GM19043 (cell line): Measurements from ENCODE around the gene TRNP1.
"Not testable (repeated sequence)": the region's sequence is repeated elsewhere in the genome, so short reads cannot be mapped to it uniquely, and the experiment has no call there.

Experiments
- ATAC-seq: cut with Tn5 transposase; IDR thresholded peaks from one replicate; pipeline ENCODE4 v1.9.1; 2021; ENCODE audit warnings: low read depth; ENCODE audit not compliant: unreplicated experiment

Gene TRNP1

GRCh38 chr1:26971590-26971989, 21.9 kb upstream of the TRNP1 start:
- ATAC-seq, result no peak

DNA sequence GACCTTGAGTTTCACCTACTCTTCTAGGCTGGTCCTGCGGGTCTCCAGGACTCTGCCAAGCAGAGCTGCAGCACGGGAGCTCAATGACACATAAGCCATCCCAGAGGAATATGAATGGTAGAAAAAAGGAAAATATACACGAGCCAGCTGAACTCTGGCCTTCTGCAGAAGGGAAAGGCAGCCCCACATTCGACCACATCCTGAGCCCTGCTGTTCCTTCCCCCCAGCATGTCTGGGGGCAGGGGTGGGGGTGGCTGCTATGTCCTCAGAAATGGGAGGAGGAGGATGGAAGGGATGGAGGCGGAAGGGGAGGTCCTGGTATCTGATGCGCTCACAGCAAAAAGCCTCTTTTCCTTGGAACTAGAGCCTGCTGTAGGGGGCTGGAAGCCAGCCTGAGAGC, 21.1 kb upstream of the TRNP1 start:
- no peak for ATAC-seq

GRCh38 chr1:26972821-26973220, 20.7 kb upstream of the TRNP1 start:
- ATAC-seq, result no peak

GRCh38 chr1:26976621-26977510, 16.6 kb upstream of the TRNP1 start:
- ATAC-seq, result no peak

- no peak for ATAC-seq
Measured at GRCh38 chr1:26978901-26979300, 14.6 kb upstream of the TRNP1 start.

DNA sequence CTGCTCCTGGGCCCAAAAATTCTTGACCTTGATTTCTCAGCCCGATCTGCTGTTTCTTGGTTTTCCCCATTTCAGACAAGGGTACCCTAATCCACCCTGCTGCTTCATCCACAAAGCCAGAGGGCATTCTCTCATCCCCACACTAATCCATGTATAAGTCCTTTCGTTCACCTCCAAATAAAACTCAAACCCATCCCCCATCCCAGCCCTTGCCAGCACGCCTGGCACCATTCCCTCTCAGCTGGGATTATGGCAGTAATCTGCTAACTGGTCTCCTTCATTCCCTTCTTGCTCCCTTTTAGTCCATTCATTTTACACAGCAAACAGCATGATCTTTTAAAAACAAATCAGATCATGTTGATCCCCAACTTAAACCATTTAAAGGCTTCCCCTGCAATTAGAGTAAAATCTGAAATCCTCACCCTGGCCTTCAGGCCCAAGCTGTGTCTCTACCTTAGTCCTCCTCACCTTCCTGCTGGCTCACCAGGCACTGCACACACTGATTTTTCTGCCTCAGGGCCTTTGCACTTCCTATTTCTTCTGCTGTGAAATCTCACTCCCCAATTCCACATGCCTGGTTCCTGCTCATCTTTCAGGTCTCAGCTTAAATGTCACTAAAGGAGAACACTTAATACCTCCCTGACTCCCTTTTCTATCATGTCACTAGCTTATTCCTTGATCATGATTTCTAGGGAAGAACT, 12.2 kb upstream of the TRNP1 start:
- ATAC-seq, result no peak

DNA sequence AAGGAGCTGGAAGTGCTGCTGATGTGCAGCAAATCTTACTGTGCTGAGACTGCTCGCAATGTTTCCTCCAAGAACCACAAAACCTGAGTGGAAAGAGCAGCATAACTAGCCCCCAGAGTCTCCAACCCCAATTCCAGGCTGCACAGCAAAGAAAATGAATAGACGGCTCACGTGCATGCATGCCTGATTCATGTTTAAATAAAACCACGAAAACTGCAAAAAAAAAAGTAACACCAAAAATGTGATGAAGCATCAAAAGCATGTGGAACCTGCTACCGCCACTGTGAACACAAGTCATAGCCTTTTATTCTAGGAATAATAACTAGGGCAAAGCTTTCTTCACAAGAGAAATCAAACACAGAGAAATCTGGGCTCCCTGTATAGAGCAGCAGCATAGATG, 9.6 kb upstream of the TRNP1 start:
- ATAC-seq, result no peak

- ATAC-seq, result no peak
Measured at GRCh38 chr1:26984291-26984690, 9.2 kb upstream of the TRNP1 start.

DNA sequence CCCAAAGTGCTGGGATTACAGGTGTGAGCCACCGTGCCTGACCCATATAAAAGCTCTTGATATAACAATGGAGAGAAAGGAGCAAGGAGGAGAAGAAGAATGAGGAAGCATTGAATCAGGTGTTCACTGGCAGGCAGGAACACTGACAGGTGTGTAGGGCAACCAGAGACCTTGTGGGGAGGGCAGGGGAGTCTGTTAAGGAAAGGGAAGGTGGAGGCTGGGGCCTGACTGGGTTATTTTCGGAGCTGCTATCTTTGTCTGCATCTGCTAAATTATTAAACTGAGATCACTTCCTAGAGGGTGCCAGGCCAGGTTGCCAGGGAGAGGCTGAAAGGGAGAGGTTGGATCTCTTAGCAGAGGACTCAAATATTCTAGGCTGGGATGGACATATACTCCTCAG, 6.8 kb upstream of the TRNP1 start:
- ATAC-seq, result no peak

DNA sequence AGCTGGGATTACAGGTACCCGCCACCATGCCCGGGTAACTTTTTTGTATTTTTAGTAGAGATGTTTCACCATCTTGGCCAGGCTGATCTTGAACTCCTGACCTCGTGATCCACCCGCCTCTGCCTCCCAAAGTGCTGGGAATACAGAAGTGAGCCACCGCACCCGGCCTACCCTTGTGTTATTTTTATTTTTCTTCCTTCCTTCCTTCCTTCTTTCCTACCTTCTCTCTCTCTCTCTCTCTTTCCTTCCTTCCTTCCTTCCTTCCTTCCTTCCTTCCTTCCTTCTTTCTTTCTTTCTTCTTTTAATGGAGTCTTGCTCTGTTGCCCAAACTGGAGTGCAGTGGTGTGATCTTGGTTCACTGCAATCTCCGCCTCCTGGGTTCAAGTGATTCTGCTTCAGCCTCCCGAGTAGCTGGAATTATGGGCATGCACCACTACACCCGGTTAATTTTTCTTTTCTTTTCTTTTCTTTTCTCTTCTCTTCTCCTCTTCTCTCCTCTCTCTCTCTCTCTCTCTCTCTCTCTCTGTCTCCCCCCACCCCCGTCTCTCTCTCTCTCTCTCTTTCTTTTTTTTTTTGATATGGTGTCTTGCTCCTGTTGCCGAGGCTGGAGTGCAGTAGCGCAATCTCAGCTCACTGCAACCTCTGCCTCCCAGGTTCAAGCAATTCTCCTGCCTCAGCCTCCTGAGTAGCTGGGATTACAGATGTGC, 3.9 kb upstream of the TRNP1 start:
- not testable (repeated sequence) for ATAC-seq

- no peak for ATAC-seq
Measured at GRCh38 chr1:26991310-26992116, 2.0 kb upstream of the TRNP1 start.

- ATAC-seq, result no peak
Measured at GRCh38 chr1:26994020-26994786, 711 bp downstream of the TRNP1 start.

DNA sequence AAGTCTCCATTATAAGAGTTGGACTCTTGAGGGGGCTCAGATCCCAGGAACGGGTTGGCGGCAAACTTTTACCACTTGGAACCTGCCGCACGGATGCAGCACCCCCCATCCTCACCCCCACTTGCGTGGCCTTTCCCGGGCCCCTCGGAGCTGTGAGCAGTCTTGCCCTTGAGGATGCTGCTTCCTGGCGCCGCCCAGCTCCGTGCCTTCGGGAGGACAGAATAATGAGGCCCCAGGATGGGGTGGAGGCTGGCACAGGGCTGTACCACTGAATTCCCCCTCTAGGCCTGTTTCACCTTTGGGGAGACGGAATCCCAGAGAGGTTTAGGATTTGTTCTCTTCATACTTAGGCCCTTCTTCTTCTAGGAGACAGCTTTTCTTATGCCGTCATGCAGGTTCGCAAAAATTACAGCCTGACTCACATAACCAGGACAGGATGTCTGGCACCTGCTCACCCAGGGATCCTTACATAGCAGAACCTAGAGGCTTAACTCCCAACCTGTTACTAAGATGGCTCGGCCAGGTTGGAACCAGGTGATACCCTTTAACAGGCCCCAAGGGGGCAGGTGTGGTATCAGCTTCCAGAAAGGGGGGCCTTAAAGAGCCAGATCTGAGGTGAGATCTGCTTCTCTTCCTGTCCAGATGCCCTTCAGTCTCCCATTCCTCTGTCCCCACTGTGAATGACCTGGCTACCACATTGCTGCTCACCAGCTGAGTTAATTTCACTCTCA, 1.5 kb downstream of the TRNP1 start:
- ATAC-seq, result no peak

- no peak for ATAC-seq
Measured at GRCh38 chr1:26996024-26996423, 2.5 kb downstream of the TRNP1 start.

DNA sequence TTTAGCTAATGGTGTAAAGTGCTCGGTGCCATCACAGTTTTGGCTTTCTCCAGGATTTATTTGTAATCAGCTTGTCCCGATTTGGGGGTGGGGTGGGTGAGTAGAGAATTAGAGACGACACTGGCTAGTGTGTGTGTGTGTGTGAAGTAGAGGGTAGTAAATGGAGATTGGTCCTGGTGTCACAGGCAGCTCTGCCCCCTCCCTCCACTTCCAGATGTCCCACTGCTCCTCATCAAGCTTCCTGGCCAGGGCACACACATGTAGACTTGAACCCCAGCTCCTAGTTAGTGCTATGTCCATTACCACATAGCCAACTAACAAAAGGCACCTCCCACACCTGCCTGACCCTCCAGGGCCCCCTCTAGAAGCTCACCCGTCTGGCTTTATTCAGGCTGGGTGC, 3.2 kb downstream of the TRNP1 start:
- no peak for ATAC-seq

GRCh38 chr1:26998429-26999300, 5.2 kb downstream of the TRNP1 start:
- ATAC-seq, result no peak

DNA sequence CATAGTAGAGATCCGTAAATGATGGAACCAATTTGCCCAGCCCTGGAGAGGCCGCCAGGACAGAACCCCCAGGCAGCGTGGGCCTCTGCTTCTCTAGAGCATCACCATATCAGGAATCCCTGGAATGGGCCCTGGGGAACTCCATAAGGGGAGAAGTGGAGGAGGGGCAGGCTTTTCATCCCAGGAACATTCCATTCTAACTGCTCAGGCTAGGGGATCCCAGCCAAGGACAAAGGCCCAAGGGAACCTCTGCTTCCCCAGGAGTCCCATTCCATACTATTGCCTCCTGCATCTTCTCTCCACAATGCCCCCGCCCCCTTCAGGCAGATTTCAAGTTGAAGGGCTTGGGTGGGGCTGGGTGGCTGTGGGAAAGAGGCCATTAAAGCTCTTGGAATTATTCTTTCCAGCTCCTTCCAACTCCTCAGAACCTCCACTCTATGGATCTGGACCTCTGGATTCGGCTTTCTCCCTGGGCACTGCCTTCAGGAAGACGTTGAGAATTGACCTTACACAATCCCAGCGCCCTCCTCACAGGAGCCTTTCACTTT, 6.0 kb downstream of the TRNP1 start:
- ATAC-seq, result no peak
